ENCODE data around the gene KRT31. TPM values are rescaled to one million over a fixed set of nuclear protein-coding genes. Genes with fewer than 3 reads are reported as not detected.
"Not testable (repeated sequence)": the region's sequence is repeated elsewhere in the genome, so short reads cannot be mapped to it uniquely, and the experiment has no call there.

Gene KRT31
- total RNA-seq, 6 experiments from 2014 or later: 0.09 to 0.14 TPM; not detected in 4

DNA sequence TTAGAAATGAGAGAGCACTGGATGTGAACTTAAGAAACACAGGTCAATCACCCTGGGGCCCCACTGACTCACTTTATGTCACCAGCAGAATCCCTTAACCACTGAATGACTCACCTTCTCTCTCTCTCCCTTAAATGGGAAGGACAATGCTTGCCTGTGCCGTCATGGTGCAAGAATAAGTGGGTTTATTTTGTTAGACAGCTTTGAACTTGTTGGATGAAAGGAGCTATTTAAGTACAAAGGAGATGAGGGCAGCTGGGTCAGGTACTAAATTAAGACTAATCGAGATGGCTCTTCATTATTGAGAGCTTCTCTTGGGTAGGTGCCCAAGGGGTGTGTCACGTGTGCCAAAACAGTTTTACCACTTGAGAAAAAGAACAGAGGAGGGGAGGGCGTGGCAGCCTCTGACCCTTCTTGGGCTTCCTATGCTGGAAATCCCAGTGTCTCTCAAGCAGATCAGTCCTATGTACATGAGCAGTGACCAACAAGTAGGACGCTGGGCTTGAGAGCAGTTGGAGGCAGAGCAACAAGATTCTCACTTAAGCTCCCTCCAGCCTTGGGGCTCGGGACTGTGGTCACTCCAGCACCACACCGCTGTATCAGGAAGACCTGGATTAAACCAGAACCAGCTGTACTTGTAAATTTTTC, 6.7 kb upstream of the KRT31 start:
- Mint-ChIP-seq H3K4me1 (ENCODE audit: low read depth) (peaks cover 71% of the 10 kb centered on the region), H3K4me3 (peak overlapping the region; percentile 56), H3K27me3 (ENCODE audit: insufficient read depth) (peaks cover 3% of the 10 kb centered on the region; the same call in 1 of the 2 replicates), H3K36me3 (ENCODE audit: low read depth) (no peaks in the 10 kb centered on the region), H3K27ac (peak overlapping the region; percentile 95), H3K9me3 (no peaks in the 10 kb centered on the region)
- DNase-seq: peak; percentile 97
- TF ChIP-seq, protein P1, sequence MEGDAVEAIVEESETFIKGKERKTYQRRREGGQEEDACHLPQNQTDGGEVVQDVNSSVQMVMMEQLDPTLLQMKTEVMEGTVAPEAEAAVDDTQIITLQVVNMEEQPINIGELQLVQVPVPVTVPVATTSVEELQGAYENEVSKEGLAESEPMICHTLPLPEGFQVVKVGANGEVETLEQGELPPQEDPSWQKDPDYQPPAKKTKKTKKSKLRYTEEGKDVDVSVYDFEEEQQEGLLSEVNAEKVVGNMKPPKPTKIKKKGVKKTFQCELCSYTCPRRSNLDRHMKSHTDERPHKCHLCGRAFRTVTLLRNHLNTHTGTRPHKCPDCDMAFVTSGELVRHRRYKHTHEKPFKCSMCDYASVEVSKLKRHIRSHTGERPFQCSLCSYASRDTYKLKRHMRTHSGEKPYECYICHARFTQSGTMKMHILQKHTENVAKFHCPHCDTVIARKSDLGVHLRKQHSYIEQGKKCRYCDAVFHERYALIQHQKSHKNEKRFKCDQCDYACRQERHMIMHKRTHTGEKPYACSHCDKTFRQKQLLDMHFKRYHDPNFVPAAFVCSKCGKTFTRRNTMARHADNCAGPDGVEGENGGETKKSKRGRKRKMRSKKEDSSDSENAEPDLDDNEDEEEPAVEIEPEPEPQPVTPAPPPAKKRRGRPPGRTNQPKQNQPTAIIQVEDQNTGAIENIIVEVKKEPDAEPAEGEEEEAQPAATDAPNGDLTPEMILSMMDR (IDR thresholded peaks at IDR 0.05): no peak

DNA sequence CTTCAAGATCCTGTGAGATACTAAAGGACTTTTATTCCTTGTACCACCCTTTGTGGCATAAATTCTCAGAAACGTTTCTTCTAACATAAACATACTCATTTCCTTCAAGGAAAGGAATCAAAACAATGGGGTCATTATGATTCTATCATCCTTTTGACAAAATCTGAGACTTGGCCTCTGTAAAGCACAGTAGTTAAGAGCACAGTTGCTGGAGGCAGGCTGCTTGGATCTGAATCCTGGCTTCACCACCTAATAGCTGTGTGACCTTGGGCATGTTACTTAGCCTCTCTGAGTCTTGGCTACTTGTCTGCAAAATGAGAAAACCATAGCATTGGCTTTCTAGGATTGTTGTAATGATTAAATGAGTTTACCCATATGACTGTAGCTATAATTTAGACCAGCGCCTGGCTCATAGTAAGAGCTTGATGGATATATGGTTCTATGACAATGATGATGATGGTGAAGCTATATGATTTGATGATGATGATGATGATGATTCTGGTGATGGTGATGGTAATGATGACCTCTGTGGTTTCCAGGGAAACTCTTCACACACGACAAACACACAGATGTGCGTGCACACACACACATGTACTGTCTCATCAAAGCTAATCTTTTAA, 6.1 kb upstream of the KRT31 start:
- Mint-ChIP-seq H3K9me3 (no peaks in the 10 kb centered on the region), H3K27ac (peak overlapping the region; percentile 95), H3K36me3 (ENCODE audit: low read depth) (no peaks in the 10 kb centered on the region), H3K4me1 (ENCODE audit: low read depth) (peaks cover 71% of the 10 kb centered on the region), H3K27me3 (ENCODE audit: insufficient read depth) (peaks cover 3% of the 10 kb centered on the region; the same call in 1 of the 2 replicates), H3K4me3 (peak overlapping the region; percentile 56; the same call in 1 of the 2 replicates)
- TF ChIP-seq, protein P1 (IDR thresholded peaks at IDR 0.05): no peak
- peak; percentile 8 for DNase-seq

DNA sequence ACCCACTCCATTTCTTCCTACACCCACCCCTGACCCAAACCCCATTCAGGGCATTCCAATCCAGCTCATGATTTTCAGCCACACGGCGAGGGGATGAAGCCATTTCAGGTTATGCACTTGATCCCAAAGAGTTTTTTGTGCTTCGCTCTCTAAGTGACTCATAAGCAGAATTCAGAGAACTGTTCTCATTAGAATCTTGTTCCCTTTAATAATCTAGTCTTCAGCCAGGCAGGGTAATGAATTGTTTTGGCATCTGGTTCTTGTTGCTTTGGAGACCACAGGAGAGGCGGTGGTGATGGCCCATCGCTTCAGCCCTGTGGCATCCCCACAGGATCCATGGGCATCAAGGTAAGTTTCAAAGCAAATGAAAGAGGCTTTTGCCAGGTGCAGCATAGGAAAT, 4.8 kb upstream of the KRT31 start:
- H3K36me3 Mint-ChIP-seq (ENCODE audit: low read depth): no peaks in the 10 kb centered on the region
- H3K27ac Mint-ChIP-seq: peak overlapping the region; percentile 95
- peak; percentile 38 for DNase-seq
- H3K9me3 Mint-ChIP-seq: no peaks in the 10 kb centered on the region
- H3K4me3 Mint-ChIP-seq: peak overlapping the region; percentile 7; the same call in 1 of the 2 replicates
- H3K27me3 Mint-ChIP-seq (ENCODE audit: insufficient read depth): peaks cover 3% of the 10 kb centered on the region; the same call in 1 of the 2 replicates
- peaks cover 71% of the 10 kb centered on the region for H3K4me1 Mint-ChIP-seq (ENCODE audit: low read depth)
- TF ChIP-seq, protein P1 (IDR thresholded peaks at IDR 0.05): no peak

DNA sequence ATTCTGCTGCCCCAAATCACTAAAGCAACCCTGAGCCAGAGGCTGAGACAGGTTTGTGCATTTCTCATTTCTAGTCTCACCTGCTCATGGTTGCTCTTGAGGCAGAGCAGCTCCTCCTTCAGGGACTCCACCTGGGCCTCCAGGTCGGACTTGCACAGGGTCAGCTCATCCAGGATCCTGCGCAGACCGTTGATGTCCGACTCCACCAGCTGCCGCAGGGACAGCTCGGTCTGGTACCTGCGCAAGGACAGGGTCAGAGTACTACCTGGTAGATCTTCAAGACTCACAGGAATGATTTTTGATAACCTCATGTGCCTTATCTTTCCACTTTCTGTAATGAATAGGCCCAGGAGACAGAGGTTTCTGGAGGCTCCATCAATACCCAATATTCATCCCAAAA, 1.1 kb downstream of the KRT31 start:
- no peaks in the 10 kb centered on the region for H3K36me3 Mint-ChIP-seq (ENCODE audit: low read depth)
- H3K27me3 Mint-ChIP-seq (ENCODE audit: insufficient read depth): peaks cover 3% of the 10 kb centered on the region
- H3K4me1 Mint-ChIP-seq (ENCODE audit: low read depth): peaks cover 52% of the 10 kb centered on the region
- H3K4me3 Mint-ChIP-seq: no peak overlapping the region
- H3K9me3 Mint-ChIP-seq: no peaks in the 10 kb centered on the region
- TF ChIP-seq, protein P1 (IDR thresholded peaks at IDR 0.05): no peak
- H3K27ac Mint-ChIP-seq: no peak overlapping the region
- no peak for DNase-seq

DNA sequence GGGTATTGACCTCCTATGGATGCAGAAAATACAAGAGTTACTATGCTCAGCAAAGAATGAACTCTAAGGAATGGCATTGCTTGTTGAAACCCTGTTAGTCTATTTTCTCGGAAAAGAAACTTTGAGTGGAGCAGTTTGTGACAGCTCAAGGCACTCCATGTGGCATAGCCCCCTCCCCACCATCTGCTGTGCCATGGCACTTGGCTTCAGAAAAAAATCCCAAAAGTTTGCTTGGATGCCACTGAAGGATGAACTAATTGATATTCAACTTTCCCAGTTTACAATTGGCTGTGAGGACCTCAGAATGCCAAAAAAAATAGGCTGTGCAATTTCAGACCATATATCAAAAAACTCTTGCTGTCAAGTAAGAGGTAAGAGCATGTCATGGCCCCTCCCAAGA, 1.8 kb downstream of the KRT31 start:
- no peak for DNase-seq
- TF ChIP-seq, protein P1 (IDR thresholded peaks at IDR 0.05): no peak
- no peak overlapping the region for H3K4me3 Mint-ChIP-seq
- peaks cover 3% of the 10 kb centered on the region for H3K27me3 Mint-ChIP-seq (ENCODE audit: insufficient read depth)
- H3K4me1 Mint-ChIP-seq (ENCODE audit: low read depth): peaks cover 52% of the 10 kb centered on the region
- no peak overlapping the region for H3K27ac Mint-ChIP-seq
- H3K36me3 Mint-ChIP-seq (ENCODE audit: low read depth): no peaks in the 10 kb centered on the region
- no peaks in the 10 kb centered on the region for H3K9me3 Mint-ChIP-seq

DNA sequence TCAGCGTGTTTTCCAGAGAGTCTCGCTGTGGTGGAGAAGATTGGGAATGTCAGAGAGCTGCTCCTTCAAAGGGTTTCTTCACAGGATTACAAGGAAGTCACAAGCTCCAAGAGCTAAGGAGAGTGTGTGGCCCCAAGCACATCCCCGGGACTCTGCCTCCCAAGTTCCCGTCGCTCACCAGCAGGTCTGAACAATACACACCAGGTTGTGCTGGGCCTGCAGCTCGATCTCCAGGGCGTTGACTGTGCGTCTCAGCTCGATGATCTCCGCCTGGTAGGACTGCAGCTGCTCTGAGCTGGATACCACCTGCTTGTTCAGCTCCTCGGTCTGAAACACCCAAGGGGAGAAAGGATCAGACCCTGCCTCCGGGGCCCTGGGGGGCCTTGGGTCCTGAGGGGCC, 2.4 kb downstream of the KRT31 start:
- peaks cover 52% of the 10 kb centered on the region for H3K4me1 Mint-ChIP-seq (ENCODE audit: low read depth)
- not testable (repeated sequence) for H3K27me3 Mint-ChIP-seq (ENCODE audit: insufficient read depth); DNase-seq; H3K9me3 Mint-ChIP-seq; H3K36me3 Mint-ChIP-seq (ENCODE audit: low read depth); H3K27ac Mint-ChIP-seq; H3K4me3 Mint-ChIP-seq

Measured in HFFc6 (cell line).